GM19240 (cell line): Measurements from ENCODE around the gene LRRC75A.

Experiments
- DNase-seq: peaks from one replicate; pipeline ENCODE4 v3.0.0; 2011; ENCODE audit warnings: low spot score; ENCODE audit not compliant: insufficient read length

Gene LRRC75A

GRCh38 chr17:16473044-16474011 is 18.7 kb downstream of the LRRC75A start:
- DNase-seq: no peak

GRCh38 chr17:16472539-16472938 is 19.5 kb downstream of the LRRC75A start:
- DNase-seq: no peak

GRCh38 chr17:16471295-16471694 is 20.7 kb downstream of the LRRC75A start:
- no peak for DNase-seq

- DNase-seq: no peak
These were observed 21.7 kb downstream of the LRRC75A start for GRCh38 chr17:16470265-16470664.

- DNase-seq: no peak
These were observed 23.5 kb downstream of the LRRC75A start for GRCh38 chr17:16468428-16468992.

- no peak for DNase-seq
These were observed 24.1 kb downstream of the LRRC75A start for GRCh38 chr17:16467886-16468285.

GRCh38 chr17:16467044-16467443 is 24.9 kb downstream of the LRRC75A start:
- DNase-seq: no peak

GRCh38 chr17:16466407-16466806 is 25.6 kb downstream of the LRRC75A start:
- no peak for DNase-seq

- DNase-seq: no peak
These were observed 26.1 kb downstream of the LRRC75A start for GRCh38 chr17:16465861-16466338.

GRCh38 chr17:16465052-16465312 is 27.0 kb downstream of the LRRC75A start:
- DNase-seq: no peak

- no peak for DNase-seq
These were observed 27.5 kb downstream of the LRRC75A start for GRCh38 chr17:16464303-16465051.

GRCh38 chr17:16463358-16464302 is 28.4 kb downstream of the LRRC75A start:
- DNase-seq: no peak

GRCh38 chr17:16462070-16462864 is 29.7 kb downstream of the LRRC75A start:
- no peak for DNase-seq

GRCh38 chr17:16461606-16461866 is 30.5 kb downstream of the LRRC75A start:
- no peak for DNase-seq

- no peak for DNase-seq
These were observed 31.0 kb downstream of the LRRC75A start for GRCh38 chr17:16460796-16461605.

GRCh38 chr17:16459855-16460550 is 32.0 kb downstream of the LRRC75A start:
- no peak for DNase-seq

- DNase-seq: no peak
These were observed 32.7 kb downstream of the LRRC75A start for GRCh38 chr17:16459271-16459670.

- DNase-seq: no peak
These were observed 35.2 kb downstream of the LRRC75A start for GRCh38 chr17:16456742-16457316.
